ENCODE measurements around the gene SMYD5.
"Not testable (repeated sequence)": the region's sequence is repeated elsewhere in the genome, so short reads cannot be mapped to it uniquely, and the experiment has no call there.

SMYD5 gene

GRCh38 chr2:73214120-73215035 is at the start of gene SMYD5:
SMYD5 (plus strand) TSS chr2:73214245; CDS start chr2:73214267, 22 bp downstream.
- peak; percentile 94 for DNase-seq

GRCh38 chr2:73165978-73166377 is 48.1 kb upstream of the SMYD5 start:
- DNase-seq, result not testable (repeated sequence)

GRCh38 chr2:73166813-73167212 is 47.2 kb upstream of the SMYD5 start:
- not testable (repeated sequence) for DNase-seq

GRCh38 chr2:73168348-73168747 is 45.7 kb upstream of the SMYD5 start:
- DNase-seq, result not testable (repeated sequence)

GRCh38 chr2:73170341-73170740 is 43.7 kb upstream of the SMYD5 start:
- not testable (repeated sequence) for DNase-seq

GRCh38 chr2:73172963-73173362 is 41.1 kb upstream of the SMYD5 start:
- DNase-seq, result peak; percentile 56

GRCh38 chr2:73173781-73174180 is 40.3 kb upstream of the SMYD5 start:
- no peak for DNase-seq

- no peak for DNase-seq
Measured at GRCh38 chr2:73174244-73174643, 39.8 kb upstream of the SMYD5 start.

GRCh38 chr2:73174941-73175662 is 38.9 kb upstream of the SMYD5 start:
- no peak for DNase-seq

- peak; percentile 68 for DNase-seq
Measured at GRCh38 chr2:73175663-73176204, 38.3 kb upstream of the SMYD5 start.

- DNase-seq, result no peak
Measured at GRCh38 chr2:73176205-73176880, 37.7 kb upstream of the SMYD5 start.

- peak; percentile 91 for DNase-seq
Measured at GRCh38 chr2:73176881-73177644, 37.0 kb upstream of the SMYD5 start.

GRCh38 chr2:73177645-73178255 is 36.3 kb upstream of the SMYD5 start:
- DNase-seq, result no peak

- DNase-seq, result no peak
Measured at GRCh38 chr2:73185965-73186364, 28.1 kb upstream of the SMYD5 start.

GRCh38 chr2:73187549-73187948 is 26.5 kb upstream of the SMYD5 start:
- DNase-seq, result no peak

- DNase-seq, result no peak
Measured at GRCh38 chr2:73197579-73197978, 16.5 kb upstream of the SMYD5 start.

GRCh38 chr2:73200281-73200680 is 13.8 kb upstream of the SMYD5 start:
- DNase-seq, result not testable (repeated sequence)

GRCh38 chr2:73202156-73203054 is 11.6 kb upstream of the SMYD5 start, which contains the start of gene NOTO:
NOTO (plus strand) TSS chr2:73202574; CDS start chr2:73202667, 93 bp downstream.
- DNase-seq, result no peak

GRCh38 chr2:73203055-73203681 is 10.9 kb upstream of the SMYD5 start:
- no peak for DNase-seq

GRCh38 chr2:73205611-73206010 is 8.4 kb upstream of the SMYD5 start:
- DNase-seq, result no peak

Data from activated CD4-positive, alpha-beta T cell treated with anti-CD3 and anti-CD28 coated beads, Interleukin-2, Interleukin-6, amounts not matched to agents 100 ng/mL and 50 ng/mL, durations not matched to agents 16 hours and 8 hours (primary cell).